Loucy (cell line): ENCODE data around the gene RFX3.

ENCODE experiments used
- CTCF ChIP-seq: fragments of 200-600 bp; sonication (generic); conservative IDR thresholded peaks from 2 replicates; pipeline ENCODE4 v1.5.1; 2014; ENCODE audit warnings: mild to moderate bottlenecking, antibody characterized with exemption, low read length
- EZH2phosphoT487 ChIP-seq: fragments of 200-600 bp; IDR thresholded peaks from 2 replicates; pipeline ENCODE4 v1.6.1; 2018; ENCODE audit warnings: antibody characterized with exemption, mild to moderate bottlenecking, moderate library complexity, borderline replicate concordance

DNA sequence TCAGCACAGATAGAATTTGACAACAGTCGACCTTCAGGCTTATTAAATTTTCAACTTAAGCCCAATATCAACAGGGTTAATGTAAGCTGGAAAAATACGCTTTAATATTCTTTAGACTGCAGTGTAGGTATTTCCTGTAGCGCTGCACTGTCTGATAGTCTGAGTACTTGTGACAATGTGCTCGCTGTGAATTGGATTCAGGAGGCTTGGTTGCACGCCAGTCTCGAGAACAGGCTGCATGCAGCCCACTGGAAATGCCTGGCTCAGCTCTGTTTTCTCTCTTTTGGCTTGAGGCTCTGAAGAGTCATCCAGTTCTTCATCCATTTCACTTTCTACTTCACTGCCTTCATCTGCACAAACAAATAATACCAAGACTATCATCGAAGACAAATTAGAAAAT is 300.9 kb downstream of the RFX3 start:
- TF ChIP-seq CTCF (no peak), EZH2phosphoT487 (no peak)
